Measurements from ENCODE around the gene UBE2G2.

Gene UBE2G2

DNA sequence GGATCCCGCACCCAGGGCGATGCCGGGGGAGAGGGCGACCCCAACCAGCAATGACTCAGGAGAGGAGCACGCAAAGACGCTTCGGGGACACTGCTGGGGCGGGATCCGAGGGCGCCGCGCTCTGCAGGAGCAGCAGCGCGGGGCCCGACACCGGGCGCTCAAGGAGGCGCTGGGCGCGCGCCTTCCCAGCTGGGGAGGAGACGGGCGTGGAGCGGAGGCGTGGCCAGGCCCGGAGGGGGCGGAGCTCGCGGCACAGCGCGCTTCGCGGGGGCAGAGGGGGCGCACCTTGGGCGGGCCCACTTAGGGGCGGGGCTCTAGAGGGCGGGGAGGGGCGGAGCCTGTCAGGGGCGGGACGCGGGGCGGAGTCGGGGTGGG lies 15.9 kb upstream of the UBE2G2 start:
- Histone ChIP-seq H3K36me3 (ENCODE audit: insufficient read depth, low read length) (peaks cover 43% of the 10 kb centered on the region), H3K27me3 (ENCODE audit: insufficient read depth, low read length, poor library complexity) (no peaks in the 10 kb centered on the region), H4K20me1 (ENCODE audit: insufficient read depth, low read length) (peaks cover 50% of the 10 kb centered on the region), H3K4me3 (ENCODE audit: low read depth in 1 of 2, low read length in 2 of 2) (peak overlapping the region; percentile 44 to 89), H2AFZ (ENCODE audit: low read depth, low read length) (peak overlapping the region; percentile 66; the same call in 1 of the 2 replicates), H3K9me3 (ENCODE audit: insufficient read depth, low read length, severe bottlenecking) (peaks cover 8% of the 10 kb centered on the region), H3K27ac (ENCODE audit: low read length) (peak overlapping the region; percentile 87), H3K4me1 (ENCODE audit: insufficient read depth, low read length) (peaks cover 40% of the 10 kb centered on the region), H3K4me2 (ENCODE audit: insufficient read depth, low read length) (peak overlapping the region; percentile 98), H3K9ac (ENCODE audit: low read depth, low read length) (peak overlapping the region; percentile 98), H3K79me2 (ENCODE audit: insufficient read depth, low read length) (peaks cover 50% of the 10 kb centered on the region)
- ATAC-seq (ENCODE audit: insufficient read depth, low read depth) (peak; percentile 83), DNase-seq (peak; percentile 93)
- TF ChIP-seq CTCF (IDR thresholded peaks at IDR 0.05; ENCODE audit: borderline replicate concordance, extremely low read depth, low read length, poor library complexity, severe bottlenecking) = no peak
- TF ChIP-seq EZH2 (IDR thresholded peaks at IDR 0.05; ENCODE audit: borderline replicate concordance, low read depth, low read length, severe bottlenecking) = no peak

GRCh38 chr21:44816761-44817505 lies 15.3 kb upstream of the UBE2G2 start:
- peak overlapping the region; percentile 98 for H3K9ac ChIP-seq (ENCODE audit: low read depth, low read length)
- H3K79me2 ChIP-seq (ENCODE audit: insufficient read depth, low read length) = peaks cover 56% of the 10 kb centered on the region
- no peak; the same call in 2 of the 3 replicates for ATAC-seq (ENCODE audit: insufficient read depth, low read depth)

GRCh38 chr21:44815852-44816628 lies 14.4 kb upstream of the UBE2G2 start:
- peaks cover 65% of the 10 kb centered on the region for H3K79me2 ChIP-seq (ENCODE audit: insufficient read depth, low read length)
- no peaks in the 10 kb centered on the region for H3K9me3 ChIP-seq (ENCODE audit: insufficient read depth, low read length, severe bottlenecking)
- no peak for DNase-seq
- H3K36me3 ChIP-seq (ENCODE audit: insufficient read depth, low read length) = peaks cover 56% of the 10 kb centered on the region
- no peaks in the 10 kb centered on the region for H3K27me3 ChIP-seq (ENCODE audit: insufficient read depth, low read length, poor library complexity)
- H3K9ac ChIP-seq (ENCODE audit: low read depth, low read length) = peak overlapping the region; percentile 2; the same call in 1 of the 2 replicates
- no peak overlapping the region for H2AFZ ChIP-seq (ENCODE audit: low read depth, low read length)
- H3K4me3 ChIP-seq (ENCODE audit: low read depth in 1 of 2, low read length in 2 of 2) = peak overlapping the region in 1 of 2 experiments; percentile 19; a peak in 2 of 4 replicates
- ATAC-seq (ENCODE audit: insufficient read depth, low read depth) = no peak
- H3K4me2 ChIP-seq (ENCODE audit: insufficient read depth, low read length) = peak overlapping the region; percentile 98
- TF ChIP-seq CTCF (IDR thresholded peaks at IDR 0.05; ENCODE audit: borderline replicate concordance, extremely low read depth, low read length, poor library complexity, severe bottlenecking) (no peak), EZH2 (IDR thresholded peaks at IDR 0.05; ENCODE audit: borderline replicate concordance, low read depth, low read length, severe bottlenecking) (no peak)
- H4K20me1 ChIP-seq (ENCODE audit: insufficient read depth, low read length) = peaks cover 63% of the 10 kb centered on the region
- H3K4me1 ChIP-seq (ENCODE audit: insufficient read depth, low read length) = peaks cover 42% of the 10 kb centered on the region
- no peak overlapping the region for H3K27ac ChIP-seq (ENCODE audit: low read length)

More at GRCh38 chr21:44816761-44817505, 15.3 kb upstream of the UBE2G2 start:
- Histone ChIP-seq H2AFZ (ENCODE audit: low read depth, low read length) (peak overlapping the region; percentile 47; the same call in 1 of the 2 replicates), H3K4me3 (ENCODE audit: low read depth in 1 of 2, low read length in 2 of 2) (peak overlapping the region; percentile 44 to 89), H3K36me3 (ENCODE audit: insufficient read depth, low read length) (peaks cover 48% of the 10 kb centered on the region), H3K4me2 (ENCODE audit: insufficient read depth, low read length) (peak overlapping the region; percentile 98), H3K27me3 (ENCODE audit: insufficient read depth, low read length, poor library complexity) (no peaks in the 10 kb centered on the region), H3K27ac (ENCODE audit: low read length) (peak overlapping the region; percentile 60), H4K20me1 (ENCODE audit: insufficient read depth, low read length) (peaks cover 55% of the 10 kb centered on the region), H3K9me3 (ENCODE audit: insufficient read depth, low read length, severe bottlenecking) (peaks cover 4% of the 10 kb centered on the region), H3K4me1 (ENCODE audit: insufficient read depth, low read length) (peaks cover 42% of the 10 kb centered on the region)
- no peak for TF ChIP-seq CTCF (IDR thresholded peaks at IDR 0.05; ENCODE audit: borderline replicate concordance, extremely low read depth, low read length, poor library complexity, severe bottlenecking)
- no peak for TF ChIP-seq EZH2 (IDR thresholded peaks at IDR 0.05; ENCODE audit: borderline replicate concordance, low read depth, low read length, severe bottlenecking)
- no peak for DNase-seq
